Left ventricle myocardium inferior (tissue), 1 donor: ENCODE results near the gene IL18RAP. TPM values are rescaled to one million over a fixed set of nuclear protein-coding genes. Genes with fewer than 3 reads are reported as not detected.

ENCODE experiments used
- DNase-seq: peaks from one replicate; pipeline ENCODE4 v3.0.0-alpha.2; 2020
- H3K27ac ChIP-seq: fragments of 200-600 bp; replicated peaks from 2 replicates; pipeline ENCODE4 v1.8.0; 2021
- H3K27me3 ChIP-seq: fragments of 200-600 bp; 2 replicates; pipeline ENCODE4 v1.8.0; 2021; ENCODE audit warnings: low read depth
- H3K36me3 ChIP-seq: fragments of 200-600 bp; 2 replicates; pipeline ENCODE4 v1.8.0; 2021
- H3K4me1 ChIP-seq: fragments of 200-600 bp; 2 replicates; pipeline ENCODE4 v1.8.0; 2021
- H3K4me3 ChIP-seq: fragments of 200-600 bp; 2 replicates; pipeline ENCODE4 v1.8.0; 2021; ENCODE audit warnings: mild to moderate bottlenecking, moderate library complexity
- H3K9me3 ChIP-seq: fragments of 200-600 bp; replicated peaks from 2 replicates; pipeline ENCODE4 v1.8.0; 2021
- intact Hi-C: fragments of 100-400 bp; cut with micrococcal nuclease; formaldehyde crosslinking; loops from one replicate; pipeline ENCODE4 v1.11.0; 2022
- total RNA-seq: library from RNA; stranded (reverse); fragmentation: NEBNext Ultra II Directional; extraction: Animal tissue kit (Norgen Biotek cat#: 25700); gene quantifications from one replicate; pipeline ENCODE4 v1.2.1, GENCODE V29; 2021
- TF ChIP-seq, protein P1 (sequence below): fragments of 200-600 bp; IDR thresholded peaks from 2 replicates; pipeline ENCODE4 v1.8.0; 2021; ENCODE audit warnings: antibody characterized with exemption, mild to moderate bottlenecking, borderline replicate concordance
- donor health status: DM: no; HTN: yes; CAD: no; lungs with severe emphysema.

Gene IL18RAP
- total RNA-seq, 1 donor from 2014 or later = 0.30 TPM

- intact Hi-C loops = no loop called here
- Histone ChIP-seq H3K36me3 (no peaks in the 10 kb centered on the region), H3K4me1 (no peaks in the 10 kb centered on the region), H3K27ac (no peak overlapping the region), H3K4me3 (no peak overlapping the region), H3K9me3 (no peaks in the 10 kb centered on the region), H3K27me3 (peaks cover 33% of the 10 kb centered on the region)
- DNase-seq = no peak
- TF ChIP-seq, protein P1, sequence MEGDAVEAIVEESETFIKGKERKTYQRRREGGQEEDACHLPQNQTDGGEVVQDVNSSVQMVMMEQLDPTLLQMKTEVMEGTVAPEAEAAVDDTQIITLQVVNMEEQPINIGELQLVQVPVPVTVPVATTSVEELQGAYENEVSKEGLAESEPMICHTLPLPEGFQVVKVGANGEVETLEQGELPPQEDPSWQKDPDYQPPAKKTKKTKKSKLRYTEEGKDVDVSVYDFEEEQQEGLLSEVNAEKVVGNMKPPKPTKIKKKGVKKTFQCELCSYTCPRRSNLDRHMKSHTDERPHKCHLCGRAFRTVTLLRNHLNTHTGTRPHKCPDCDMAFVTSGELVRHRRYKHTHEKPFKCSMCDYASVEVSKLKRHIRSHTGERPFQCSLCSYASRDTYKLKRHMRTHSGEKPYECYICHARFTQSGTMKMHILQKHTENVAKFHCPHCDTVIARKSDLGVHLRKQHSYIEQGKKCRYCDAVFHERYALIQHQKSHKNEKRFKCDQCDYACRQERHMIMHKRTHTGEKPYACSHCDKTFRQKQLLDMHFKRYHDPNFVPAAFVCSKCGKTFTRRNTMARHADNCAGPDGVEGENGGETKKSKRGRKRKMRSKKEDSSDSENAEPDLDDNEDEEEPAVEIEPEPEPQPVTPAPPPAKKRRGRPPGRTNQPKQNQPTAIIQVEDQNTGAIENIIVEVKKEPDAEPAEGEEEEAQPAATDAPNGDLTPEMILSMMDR = no peak
These were observed 835 bp upstream of the IL18RAP start for GRCh38 chr2:102421890-102422759.

GRCh38 chr2:102423368-102423767 is 408 bp downstream of the IL18RAP start:
- no peak overlapping the region for H3K4me3 ChIP-seq
- intact Hi-C loops = no loop called here
- H3K27me3 ChIP-seq = peaks cover 33% of the 10 kb centered on the region
- DNase-seq = no peak
- H3K36me3 ChIP-seq = no peaks in the 10 kb centered on the region
- H3K27ac ChIP-seq = no peak overlapping the region
- TF ChIP-seq, protein P1 = no peak
- H3K4me1 ChIP-seq = no peaks in the 10 kb centered on the region
- peaks cover 10% of the 10 kb centered on the region for H3K9me3 ChIP-seq

DNA sequence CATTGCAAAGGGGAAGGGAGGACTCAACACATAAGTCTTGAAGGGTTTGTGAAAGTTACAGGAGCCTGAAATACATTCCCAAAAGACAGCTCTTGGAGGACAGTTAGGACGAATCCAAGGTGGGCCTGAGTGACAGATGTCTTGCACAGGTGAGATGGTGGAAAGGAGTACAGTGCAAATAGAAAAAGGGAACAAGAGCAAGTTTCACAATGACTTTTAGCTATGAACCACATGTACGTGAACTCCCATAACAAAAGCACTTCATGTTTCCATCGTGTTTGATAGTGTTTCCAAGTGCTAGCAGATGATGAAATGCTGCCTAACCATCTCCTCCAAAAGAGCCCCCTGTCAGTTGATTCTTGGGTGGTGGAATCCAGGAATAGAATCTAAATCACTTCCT is 1.8 kb downstream of the IL18RAP start:
- Histone ChIP-seq H3K4me1 (no peaks in the 10 kb centered on the region), H3K9me3 (peaks cover 10% of the 10 kb centered on the region), H3K27me3 (peaks cover 26% of the 10 kb centered on the region), H3K4me3 (no peak overlapping the region), H3K27ac (no peak overlapping the region), H3K36me3 (no peaks in the 10 kb centered on the region)
- no peak for DNase-seq
- intact Hi-C loops = no loop called here
- TF ChIP-seq, protein P1 = no peak

DNA sequence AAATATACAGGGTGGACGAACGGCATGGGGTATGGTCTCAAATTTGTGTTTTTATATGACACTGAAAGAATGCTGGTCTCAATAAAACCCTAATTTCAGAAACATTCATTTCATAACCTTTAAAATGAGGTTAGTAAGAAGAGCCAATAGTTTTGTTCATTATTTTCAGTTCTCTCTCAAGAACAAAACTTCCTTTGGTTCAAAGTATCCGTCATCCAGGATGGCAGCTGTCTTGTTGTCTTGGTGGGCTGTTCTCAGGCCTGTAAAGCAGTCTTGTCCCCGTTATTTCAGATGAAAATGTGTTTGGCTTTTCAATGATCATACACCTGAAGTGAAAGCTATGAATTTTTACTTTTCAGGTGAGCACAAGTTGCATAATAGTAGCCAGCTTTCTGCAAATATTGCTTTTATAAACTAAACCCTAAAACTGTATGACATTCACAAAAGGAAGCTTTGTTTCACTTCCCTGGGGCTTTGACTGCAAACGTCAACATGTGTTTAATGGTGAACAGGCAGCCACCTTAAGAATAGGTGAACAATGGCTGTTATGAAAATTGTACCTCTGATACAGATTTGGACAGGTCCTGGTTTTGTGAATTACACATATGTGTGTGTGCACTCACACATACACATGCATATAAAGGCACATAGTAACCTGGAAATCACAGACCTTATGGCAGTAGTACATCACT is 2.6 kb downstream of the IL18RAP start:
- TF ChIP-seq, protein P1 = no peak
- DNase-seq = no peak
- H3K27me3 ChIP-seq = peaks cover 20% of the 10 kb centered on the region
- no peak overlapping the region for H3K4me3 ChIP-seq
- no peak overlapping the region for H3K27ac ChIP-seq
- no peaks in the 10 kb centered on the region for H3K36me3 ChIP-seq
- no peaks in the 10 kb centered on the region for H3K4me1 ChIP-seq
- H3K9me3 ChIP-seq = peaks cover 10% of the 10 kb centered on the region
- intact Hi-C loops = no loop called here

DNA sequence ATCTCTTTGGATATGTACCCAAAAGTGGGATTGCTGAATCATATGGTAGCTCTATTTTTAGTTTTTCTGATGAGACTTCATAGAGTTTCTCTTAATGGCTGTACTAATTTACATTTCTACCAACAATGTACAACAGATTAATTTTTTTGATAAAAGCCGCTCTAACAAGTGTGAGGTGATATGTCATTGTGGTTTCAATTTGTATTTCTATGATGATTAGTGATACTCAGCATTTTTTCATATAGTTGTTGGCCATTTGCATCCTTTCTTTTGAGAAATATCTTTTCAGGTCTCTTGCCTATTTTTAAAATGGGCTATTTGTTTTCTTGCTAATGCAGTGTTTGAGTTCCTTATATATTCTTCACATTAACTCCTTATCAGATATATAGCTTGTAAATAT is 4.3 kb downstream of the IL18RAP start:
- H3K4me3 ChIP-seq = no peak overlapping the region
- no peaks in the 10 kb centered on the region for H3K36me3 ChIP-seq
- intact Hi-C loops = no loop called here
- no peak overlapping the region for H3K27ac ChIP-seq
- peaks cover 10% of the 10 kb centered on the region for H3K9me3 ChIP-seq
- DNase-seq = no peak
- peaks cover 14% of the 10 kb centered on the region for H3K27me3 ChIP-seq
- no peaks in the 10 kb centered on the region for H3K4me1 ChIP-seq
- TF ChIP-seq, protein P1 = no peak
